ENCODE results near the gene TMPRSS7. TPM values are rescaled to one million over a fixed set of nuclear protein-coding genes. Genes with fewer than 3 reads are reported as not detected.

TMPRSS7 gene
- total RNA-seq, 4 donors from 2014 or later = not detected

DNA sequence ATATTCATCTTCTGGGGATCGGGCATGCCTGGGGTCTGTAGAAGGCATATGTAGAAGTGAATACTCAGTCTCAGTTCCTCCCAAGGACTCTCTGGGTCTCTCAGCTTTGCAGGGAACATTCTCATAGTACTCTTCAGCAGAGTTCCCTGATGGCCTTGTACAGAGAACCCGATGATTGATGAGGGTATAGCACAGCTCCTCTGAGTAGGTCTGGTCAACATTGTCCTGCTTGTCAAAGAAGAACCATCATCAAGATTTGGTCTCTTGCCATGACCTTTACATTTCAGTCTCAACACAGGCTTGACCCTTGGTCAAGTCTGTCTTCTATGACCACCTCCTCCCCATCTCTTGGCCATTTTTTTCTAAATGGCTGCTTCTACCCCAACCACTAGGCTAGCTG is 89.0 kb downstream of the TMPRSS7 start:
- TF ChIP-seq POLR2AphosphoS5 (IDR thresholded peaks at IDR 0.05) (no peak), EP300 (IDR thresholded peaks at IDR 0.05) (no peak), POLR2A (IDR thresholded peaks at IDR 0.05) (no peak)
- TF ChIP-seq, protein P1, sequence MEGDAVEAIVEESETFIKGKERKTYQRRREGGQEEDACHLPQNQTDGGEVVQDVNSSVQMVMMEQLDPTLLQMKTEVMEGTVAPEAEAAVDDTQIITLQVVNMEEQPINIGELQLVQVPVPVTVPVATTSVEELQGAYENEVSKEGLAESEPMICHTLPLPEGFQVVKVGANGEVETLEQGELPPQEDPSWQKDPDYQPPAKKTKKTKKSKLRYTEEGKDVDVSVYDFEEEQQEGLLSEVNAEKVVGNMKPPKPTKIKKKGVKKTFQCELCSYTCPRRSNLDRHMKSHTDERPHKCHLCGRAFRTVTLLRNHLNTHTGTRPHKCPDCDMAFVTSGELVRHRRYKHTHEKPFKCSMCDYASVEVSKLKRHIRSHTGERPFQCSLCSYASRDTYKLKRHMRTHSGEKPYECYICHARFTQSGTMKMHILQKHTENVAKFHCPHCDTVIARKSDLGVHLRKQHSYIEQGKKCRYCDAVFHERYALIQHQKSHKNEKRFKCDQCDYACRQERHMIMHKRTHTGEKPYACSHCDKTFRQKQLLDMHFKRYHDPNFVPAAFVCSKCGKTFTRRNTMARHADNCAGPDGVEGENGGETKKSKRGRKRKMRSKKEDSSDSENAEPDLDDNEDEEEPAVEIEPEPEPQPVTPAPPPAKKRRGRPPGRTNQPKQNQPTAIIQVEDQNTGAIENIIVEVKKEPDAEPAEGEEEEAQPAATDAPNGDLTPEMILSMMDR (IDR thresholded peaks at IDR 0.05) = no peak
- H3K27me3 ChIP-seq = no peaks in the 10 kb centered on the region
- no peaks in the 10 kb centered on the region for H3K4me1 ChIP-seq
- no peaks in the 10 kb centered on the region for H3K9me3 ChIP-seq
- no peak overlapping the region for H3K27ac ChIP-seq
- H3K4me3 ChIP-seq = no peak overlapping the region
- no peaks in the 10 kb centered on the region for H3K36me3 ChIP-seq
- 86 to 100% methylated on average over 2 of the region's 2 CpGs for WGBS, 2 donors (ENCODE audit: low coverage in 1 of 2)
- no peak for ATAC-seq

DNA sequence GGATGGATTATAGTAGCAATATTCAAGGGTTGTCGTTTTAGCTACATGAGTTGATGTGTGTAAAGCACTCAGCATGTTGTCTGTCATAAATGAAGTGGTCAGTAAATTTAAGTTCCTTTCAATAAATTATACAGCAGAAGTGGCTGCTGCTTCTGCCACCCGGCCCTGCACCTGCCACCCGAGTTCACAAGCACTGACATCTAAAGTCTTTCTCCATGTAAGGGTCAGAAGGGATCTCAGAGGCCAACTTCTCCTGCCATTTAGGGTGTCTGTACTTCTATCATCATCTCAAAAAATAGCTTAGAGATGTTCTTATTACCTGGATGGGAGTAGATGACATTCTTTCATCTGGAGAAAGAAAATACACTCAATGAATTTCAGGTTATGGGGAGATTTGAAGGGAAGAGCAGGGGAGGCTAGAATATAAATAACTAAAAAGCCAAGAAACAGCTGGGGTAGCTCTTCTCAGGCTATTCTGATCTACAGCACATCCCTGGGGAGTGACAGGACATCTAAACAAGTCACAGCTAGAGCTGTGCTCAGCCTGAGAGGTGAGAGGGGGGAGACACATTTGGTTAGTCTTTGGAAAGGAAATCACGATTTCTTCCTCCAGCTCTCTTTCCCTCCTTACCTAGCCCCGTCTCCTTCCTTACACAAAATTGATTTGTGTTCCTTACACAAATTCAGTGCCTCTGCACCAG is 90.5 kb downstream of the TMPRSS7 start:
- no peaks in the 10 kb centered on the region for H3K4me1 ChIP-seq

DNA sequence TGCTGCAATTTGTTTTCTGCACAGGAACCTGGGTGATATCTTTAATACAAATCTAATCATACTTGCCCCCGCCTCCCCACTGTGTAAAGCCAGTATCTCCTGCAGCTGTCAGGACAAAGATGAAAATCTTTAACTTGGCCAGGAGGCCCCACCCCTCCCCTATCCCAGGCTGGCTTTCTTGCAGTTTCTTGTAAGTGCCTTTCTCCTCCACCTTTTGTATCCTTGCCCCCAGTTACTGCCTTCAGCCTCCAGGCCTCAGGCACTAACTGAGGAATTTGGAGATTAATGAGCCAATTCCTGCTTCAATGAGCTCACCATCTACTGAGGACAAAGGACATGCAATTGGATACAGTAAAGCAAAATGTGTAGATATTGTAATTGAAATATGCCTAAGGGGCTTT is 92.0 kb downstream of the TMPRSS7 start:
- 89% methylated on average over 1 of the region's 1 CpG; no CpG with 5 or more reads in 1 of the 2 donors for WGBS, 2 donors (ENCODE audit: low coverage in 1 of 2)
- TF ChIP-seq, protein P1 (IDR thresholded peaks at IDR 0.05) = no peak
- TF ChIP-seq POLR2AphosphoS5 (IDR thresholded peaks at IDR 0.05) (no peak), EP300 (IDR thresholded peaks at IDR 0.05) (no peak), POLR2A (IDR thresholded peaks at IDR 0.05) (no peak)
- ATAC-seq = no peak

More for the DNA sequence above, 90.5 kb downstream of the TMPRSS7 start:
- Histone ChIP-seq H3K36me3 (no peaks in the 10 kb centered on the region), H3K27ac (no peak overlapping the region), H3K27me3 (no peaks in the 10 kb centered on the region), H3K9me3 (no peaks in the 10 kb centered on the region), H3K4me3 (no peak overlapping the region)
- no peak for TF ChIP-seq POLR2AphosphoS5 (IDR thresholded peaks at IDR 0.05)
- TF ChIP-seq POLR2A (IDR thresholded peaks at IDR 0.05) = no peak
- no peak for TF ChIP-seq EP300 (IDR thresholded peaks at IDR 0.05)
- TF ChIP-seq, protein P1 (IDR thresholded peaks at IDR 0.05) = no peak
- 65 to 66% methylated on average over 3 to 5 of the region's 5 CpGs for WGBS, 2 donors (ENCODE audit: low coverage in 1 of 2)
- no peak for ATAC-seq

DNA sequence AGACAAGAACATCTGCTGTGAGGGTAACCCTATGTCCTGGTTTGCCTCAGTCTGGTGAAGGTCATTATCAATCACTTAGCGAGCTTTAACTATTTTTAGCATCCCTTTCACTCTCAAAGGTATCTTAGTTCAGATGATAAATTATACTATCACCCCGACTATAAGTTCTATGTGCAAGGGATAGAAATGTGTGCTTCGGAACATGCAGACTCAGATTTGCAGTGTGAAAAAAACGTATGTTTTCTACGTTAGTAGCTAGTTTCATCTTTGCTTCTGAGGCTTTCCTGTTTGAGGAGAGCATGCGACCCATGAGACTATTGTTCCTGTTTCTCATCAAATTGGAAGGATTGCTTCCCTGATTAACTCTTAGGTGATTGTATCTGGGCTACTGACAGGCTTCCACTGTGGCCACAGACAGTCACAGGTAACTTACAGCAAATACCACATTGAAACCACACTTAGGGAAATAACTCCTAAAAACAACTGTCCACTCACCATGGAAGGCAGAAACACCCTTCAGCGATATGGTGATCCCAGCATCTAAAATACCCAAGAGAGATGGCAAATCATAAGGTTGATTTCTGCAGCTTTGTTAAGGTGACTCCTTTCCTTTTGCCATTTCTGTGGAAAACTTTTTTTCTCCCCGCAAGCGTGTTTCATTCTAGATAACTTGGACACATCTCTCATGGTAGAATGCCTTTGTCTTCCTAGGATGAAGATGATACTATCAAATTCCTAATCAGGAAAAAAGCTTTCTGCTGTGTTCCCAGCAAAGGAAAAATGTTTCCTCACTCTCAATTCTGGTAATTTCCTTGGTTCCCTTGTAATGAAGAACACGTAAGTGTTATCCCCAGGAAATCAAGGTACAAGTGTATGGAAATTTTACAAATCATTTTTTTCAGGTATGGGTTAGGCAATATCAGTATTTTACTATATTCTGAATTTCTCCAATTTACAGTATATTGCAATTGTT is 93.3 kb downstream of the TMPRSS7 start:
- Histone ChIP-seq H3K36me3 (no peaks in the 10 kb centered on the region), H3K4me3 (no peak overlapping the region), H3K27me3 (no peaks in the 10 kb centered on the region), H3K27ac (no peak overlapping the region), H3K9me3 (no peaks in the 10 kb centered on the region), H3K4me1 (no peaks in the 10 kb centered on the region)
- TF ChIP-seq EP300 (IDR thresholded peaks at IDR 0.05) (no peak), POLR2AphosphoS5 (IDR thresholded peaks at IDR 0.05) (no peak), POLR2A (IDR thresholded peaks at IDR 0.05) (no peak)
- TF ChIP-seq, protein P1 (IDR thresholded peaks at IDR 0.05) = no peak
- WGBS, 2 donors (ENCODE audit: low coverage in 1 of 2) = 62 to 65% methylated on average over 9 to 10 of the region's 10 CpGs
- no peak for ATAC-seq

More for the DNA sequence above, 92.0 kb downstream of the TMPRSS7 start:
- Histone ChIP-seq H3K36me3 (no peaks in the 10 kb centered on the region), H3K27me3 (no peaks in the 10 kb centered on the region), H3K27ac (no peak overlapping the region), H3K4me1 (no peaks in the 10 kb centered on the region), H3K4me3 (no peak overlapping the region), H3K9me3 (no peaks in the 10 kb centered on the region)
